NCI-H1092 treated with DMSO at 0.1 percent for 48 hours (cell line): ENCODE measurements around the gene MVB12B.
A peak's percentile ranks its signal among the peaks of the same experiment; 100 is the strongest.

Experiments
- DNase-seq: peaks from one replicate; lab custom pipeline; 2025; lab: John Stamatoyannopoulos, UW

Gene MVB12B

GRCh38 chr9:126383406-126384046, 56.9 kb downstream of the MVB12B start:
- no peak for DNase-seq

- no peak for DNase-seq
Measured at GRCh38 chr9:126384926-126385325, 58.3 kb downstream of the MVB12B start.

DNA sequence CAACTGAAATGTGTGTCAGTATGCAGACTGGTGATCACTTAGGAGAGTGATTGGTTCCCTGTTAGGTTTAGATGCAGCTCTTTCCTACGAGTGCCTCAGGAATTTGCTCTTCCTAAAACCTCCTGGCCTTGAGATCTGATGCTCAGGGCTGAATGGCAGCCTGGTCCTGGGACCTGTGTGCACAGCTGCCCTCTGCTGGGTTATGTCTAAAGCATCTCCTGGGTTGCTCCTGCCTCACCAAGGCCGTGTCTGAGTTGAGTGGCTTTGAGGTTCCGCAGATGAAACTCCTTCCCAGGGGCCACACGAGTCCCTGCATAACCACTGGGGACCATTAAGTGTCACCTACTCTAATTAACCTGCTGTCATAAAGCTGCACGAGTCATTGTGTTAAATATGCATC, 59.5 kb downstream of the MVB12B start:
- no peak for DNase-seq

DNA sequence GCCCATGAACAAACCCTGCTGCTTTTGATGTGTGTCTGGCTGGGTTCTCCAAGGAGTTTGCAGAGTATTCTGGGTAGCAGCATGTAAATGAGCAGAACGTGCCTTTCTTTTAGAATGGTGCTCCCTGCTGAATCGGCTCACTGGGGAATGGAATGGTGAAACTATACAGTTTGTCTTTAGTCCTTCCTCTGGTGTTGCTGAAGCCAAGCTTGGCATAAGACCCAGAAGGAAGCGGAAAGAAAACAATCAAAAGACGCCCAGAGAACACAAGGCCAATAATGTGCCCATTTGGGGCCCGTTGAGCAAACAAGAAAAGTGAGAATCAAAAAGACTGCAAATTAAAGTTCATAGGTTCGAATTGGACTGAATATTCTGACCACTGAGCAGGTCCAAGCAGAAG, 60.1 kb downstream of the MVB12B start:
- no peak for DNase-seq

DNA sequence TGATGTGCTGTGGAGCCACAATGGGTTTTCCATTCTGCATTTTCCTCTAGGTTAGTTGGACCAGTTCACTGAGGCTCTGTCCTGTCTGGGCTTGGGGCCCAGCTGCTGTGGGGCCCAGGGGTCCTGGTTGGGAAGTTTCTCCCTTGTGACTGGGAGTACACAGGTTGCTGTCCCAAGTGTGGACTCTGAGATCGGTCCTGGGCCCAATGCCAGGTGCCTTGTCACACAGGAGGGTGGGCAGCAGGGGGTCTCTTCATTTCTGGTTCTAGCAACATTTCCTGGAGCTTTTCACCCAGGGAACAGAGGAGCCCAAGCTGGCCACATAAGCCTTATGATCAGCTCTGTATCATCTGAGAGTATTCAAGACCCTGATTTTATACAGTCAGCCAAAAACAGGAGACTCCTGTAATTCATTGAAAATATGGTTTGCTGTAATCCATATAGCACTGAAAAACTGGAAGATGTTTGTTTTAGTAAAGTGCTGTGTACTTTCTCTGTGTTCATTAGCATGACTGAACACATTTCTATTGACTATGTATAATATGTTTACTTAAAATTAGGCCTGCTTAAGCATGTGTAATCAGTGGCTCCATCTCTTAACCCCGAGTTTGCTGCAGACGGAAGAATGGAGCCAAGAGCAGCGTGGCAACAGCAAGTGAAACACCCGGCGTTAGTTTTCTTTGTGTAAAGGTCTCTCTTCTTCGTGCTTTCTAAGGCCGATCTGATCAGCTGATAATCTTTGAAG, 62.5 kb downstream of the MVB12B start:
- no peak for DNase-seq

DNA sequence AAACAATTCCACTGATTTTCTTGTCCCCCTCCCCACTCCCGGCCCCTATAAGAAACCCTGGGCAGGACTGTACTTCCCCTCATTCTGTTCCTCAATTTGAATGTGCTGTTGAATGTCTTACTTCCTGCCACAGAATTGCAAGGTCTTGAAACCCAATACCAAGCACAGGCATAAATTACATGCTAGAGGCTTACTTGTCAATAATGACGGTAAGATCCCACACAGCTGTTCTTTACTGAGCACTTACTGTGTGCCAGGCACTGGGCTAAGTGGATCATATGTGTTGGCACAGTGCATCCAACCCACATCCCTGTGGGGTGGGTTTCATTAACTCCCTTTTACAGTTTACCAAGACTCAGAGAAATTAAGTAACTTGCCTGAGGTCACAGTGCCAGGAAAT, 63.4 kb downstream of the MVB12B start:
- DNase-seq = no peak

GRCh38 chr9:126390923-126391322, 64.3 kb downstream of the MVB12B start:
- no peak for DNase-seq

DNA sequence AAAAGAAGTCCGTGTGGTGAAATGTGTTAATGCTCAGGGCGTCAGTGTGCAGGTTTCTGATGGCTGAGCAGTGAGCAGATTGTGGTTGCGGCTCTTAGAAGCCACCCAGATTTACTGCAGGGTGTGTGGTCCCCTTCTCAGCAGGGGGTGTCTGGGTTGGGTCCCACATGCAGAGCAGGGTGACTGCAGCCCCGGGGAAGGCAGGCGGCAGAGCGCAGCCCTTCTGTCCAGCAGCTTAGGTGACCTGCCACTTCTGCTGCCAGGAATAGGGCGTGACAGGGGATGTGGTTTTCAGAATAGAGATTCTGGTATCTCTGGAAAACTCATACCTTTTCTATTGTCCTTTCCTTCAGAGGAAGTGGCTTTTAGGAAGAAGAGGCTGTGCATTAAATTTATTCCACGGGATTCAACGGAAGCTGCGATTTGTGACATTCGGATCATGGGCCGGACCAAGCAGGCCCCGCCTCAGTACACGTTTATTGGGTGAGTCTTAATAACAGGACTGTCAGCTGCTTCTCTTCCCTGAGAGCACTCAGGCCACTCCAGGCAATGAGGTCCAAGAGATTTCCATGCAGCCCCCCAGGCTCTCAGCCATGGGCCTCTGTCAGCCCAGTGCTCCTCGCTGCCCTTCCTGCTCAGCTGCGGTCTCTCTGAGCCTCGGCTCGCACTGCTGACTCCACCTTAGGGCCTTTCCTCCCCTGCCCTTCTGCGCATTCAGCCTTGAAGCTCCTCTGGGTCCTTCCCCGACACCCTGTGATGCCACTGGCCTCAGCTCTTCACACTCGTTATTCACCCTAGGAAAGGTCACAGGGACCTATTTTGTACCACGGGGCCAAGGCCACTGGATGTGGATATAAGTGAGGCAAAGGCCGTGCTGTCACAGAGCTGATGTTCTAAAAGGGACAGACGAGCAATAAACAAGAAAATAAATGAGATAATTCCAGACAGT, 65.4 kb downstream of the MVB12B start:
- no peak for DNase-seq

GRCh38 chr9:126392662-126393371, 66.2 kb downstream of the MVB12B start:
- DNase-seq = no peak

- no peak for DNase-seq
Measured at GRCh38 chr9:126393876-126394275, 67.2 kb downstream of the MVB12B start.

GRCh38 chr9:126394802-126395201, 68.2 kb downstream of the MVB12B start:
- no peak for DNase-seq

DNA sequence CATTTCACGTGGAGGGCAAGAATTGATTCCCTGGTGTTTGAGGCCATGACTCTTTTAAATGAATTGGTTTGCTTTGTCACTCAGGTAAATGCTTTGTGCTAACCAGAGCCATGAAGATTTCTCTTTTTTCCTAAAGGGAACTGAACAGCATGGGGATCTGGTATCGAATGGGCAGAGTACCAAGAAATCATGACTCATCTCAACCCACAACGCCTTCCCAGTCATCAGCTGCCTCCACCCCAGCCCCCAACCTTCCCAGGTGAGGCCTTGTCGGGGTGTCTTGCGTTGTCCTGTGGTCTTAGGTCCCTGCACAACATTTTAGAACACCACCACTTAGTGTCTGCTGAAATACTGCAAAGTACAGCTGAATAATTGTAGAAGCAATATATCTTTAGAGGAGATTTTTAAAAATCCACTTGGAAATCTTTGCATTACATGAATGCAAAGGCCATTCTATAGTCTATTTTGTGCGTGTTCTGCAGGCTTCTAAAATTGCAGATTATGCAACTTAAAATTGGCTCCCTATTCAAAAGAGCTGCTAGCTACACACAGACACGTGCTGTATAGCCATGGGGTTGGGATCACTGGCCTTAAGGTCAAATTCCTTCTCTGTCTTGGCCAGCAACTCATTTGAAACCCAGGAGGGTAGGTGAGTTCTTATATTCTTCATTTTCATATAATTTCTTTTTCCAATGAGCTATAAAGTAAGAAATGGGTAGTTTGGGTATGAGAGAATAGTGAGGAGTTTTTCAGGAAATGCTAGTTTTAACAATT, 69.0 kb downstream of the MVB12B start:
- no peak for DNase-seq

DNA sequence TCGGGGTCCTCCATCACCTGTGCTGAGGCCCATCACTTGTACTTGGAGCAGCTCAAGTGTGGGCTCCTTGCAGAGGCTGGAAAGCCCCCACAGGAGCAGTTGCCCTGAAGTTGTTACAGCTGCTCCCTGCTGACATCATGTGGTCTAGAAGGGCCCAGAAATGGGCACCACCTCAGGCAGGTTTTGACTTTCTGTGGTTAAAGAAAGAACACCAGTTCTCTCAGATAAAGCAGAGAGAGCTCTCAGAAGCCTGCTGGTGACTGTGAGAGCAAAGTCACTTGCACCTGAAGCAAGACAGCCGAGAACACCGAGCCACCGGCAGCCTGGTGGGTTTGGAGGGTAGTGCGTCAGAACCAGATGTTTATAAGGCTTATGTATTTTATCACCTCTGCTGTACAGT, 70.4 kb downstream of the MVB12B start:
- no peak for DNase-seq

DNA sequence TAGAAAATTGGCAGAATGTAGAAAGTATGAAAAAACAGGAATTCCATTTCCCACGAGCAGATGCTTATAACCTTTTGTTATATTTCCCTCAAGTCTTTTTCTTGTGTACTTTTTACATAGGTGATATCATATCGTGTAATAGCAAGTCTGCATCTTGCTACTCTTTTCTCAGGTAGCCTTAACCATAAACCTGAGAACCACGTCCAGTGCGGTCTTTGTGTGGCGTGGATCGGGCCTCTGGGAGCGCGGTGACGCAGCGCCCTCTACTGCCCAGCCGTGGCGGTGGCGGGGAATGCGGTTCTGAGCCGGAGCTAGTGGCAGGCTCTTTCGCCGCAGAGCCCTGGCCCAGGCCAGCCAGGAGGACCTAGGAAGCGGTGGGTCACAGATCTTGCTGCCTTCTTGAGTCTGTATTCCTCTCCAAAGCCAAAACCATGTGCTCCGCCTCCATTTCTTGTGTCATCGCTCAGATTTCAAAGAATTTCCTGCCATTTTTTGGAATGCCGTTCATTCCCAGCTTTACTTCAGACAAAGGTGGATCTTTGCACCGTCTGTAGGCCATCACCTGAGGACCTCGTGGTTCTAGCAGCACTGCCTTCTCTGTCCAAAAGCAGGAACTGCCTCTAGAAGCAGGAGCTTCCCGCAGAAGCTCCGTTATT, 71.9 kb downstream of the MVB12B start:
- peak; percentile 12 for DNase-seq

DNA sequence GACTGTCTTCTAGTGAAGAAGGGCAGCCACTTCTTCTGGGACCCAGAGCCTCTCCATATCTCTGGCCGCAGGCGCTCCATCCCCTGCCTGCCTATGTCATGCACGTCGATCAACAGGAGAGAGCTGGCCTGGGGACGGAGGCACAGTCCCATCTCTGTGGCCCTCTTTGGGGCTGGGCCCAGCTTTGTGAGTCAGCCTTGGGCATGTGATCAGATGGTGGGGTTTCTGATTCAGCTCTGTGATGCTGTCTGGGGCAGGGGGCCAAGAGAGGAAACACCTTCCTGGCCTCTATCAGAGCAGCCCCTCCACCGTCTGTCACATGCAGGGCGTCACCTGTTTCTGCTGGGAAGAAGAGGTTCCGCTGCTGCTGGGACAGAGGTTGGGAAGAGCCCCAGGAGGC, 72.6 kb downstream of the MVB12B start:
- no peak for DNase-seq

DNA sequence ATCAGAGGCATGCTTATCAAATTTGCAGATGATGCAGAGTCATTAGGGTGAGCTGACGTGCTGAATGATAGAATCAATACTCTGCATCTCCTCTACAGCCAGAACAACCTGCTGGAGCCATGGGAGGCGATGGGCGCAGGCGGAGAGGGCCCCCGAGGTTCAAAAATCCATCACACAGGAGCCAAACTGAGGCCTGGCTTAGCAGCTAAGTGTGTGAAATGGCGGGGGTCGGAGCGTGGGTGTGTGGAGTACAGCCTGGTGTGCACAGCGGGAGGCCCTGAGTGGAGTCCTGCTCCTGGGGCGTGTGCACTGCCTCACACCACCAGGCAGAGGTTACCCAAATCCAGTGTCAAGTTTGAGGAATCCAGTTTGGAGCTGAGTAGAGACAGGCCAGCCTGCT, 73.2 kb downstream of the MVB12B start:
- DNase-seq = no peak

GRCh38 chr9:126400571-126400970, 73.9 kb downstream of the MVB12B start:
- DNase-seq = no peak

GRCh38 chr9:126401107-126401506, 74.5 kb downstream of the MVB12B start:
- DNase-seq = no peak

DNA sequence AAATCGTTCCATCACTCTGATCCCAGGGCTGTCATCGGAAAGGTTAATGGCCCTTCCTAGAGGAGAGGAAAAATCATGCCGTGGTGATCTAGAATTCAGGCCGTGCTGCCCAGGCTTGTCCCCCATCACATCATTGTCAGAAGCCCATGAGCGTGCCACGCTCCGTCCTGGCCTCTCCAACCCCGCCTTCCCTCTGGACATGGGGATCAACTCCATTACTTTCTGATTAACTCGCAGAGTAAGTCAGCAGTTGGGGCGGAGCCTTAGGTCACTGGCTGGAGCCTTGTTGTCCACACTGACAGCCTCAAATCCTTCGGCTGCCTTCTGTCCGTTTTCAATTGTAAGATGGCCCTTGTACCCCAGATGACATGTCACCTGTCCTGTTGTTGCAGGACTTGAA, 75.0 kb downstream of the MVB12B start:
- DNase-seq = no peak

GRCh38 chr9:126403397-126403796, 76.8 kb downstream of the MVB12B start:
- no peak for DNase-seq

GRCh38 chr9:126404459-126404858, 77.8 kb downstream of the MVB12B start:
- DNase-seq = no peak
